GM10266 (cell line): Measurements from ENCODE around the gene IFNL2.
"Not testable (repeated sequence)": the region's sequence is repeated elsewhere in the genome, so short reads cannot be mapped to it uniquely, and the experiment has no call there.

Experiments
- DNase-seq: peaks from one replicate; pipeline ENCODE4 v3.0.0; 2012; ENCODE audit errors: extremely low spot score
- TF ChIP-seq, protein P1 (sequence below): IDR thresholded peaks from 2 replicates; pipeline ENCODE4 v1.5.1; 2012; ENCODE audit warnings: mild to moderate bottlenecking, low read depth; ENCODE audit not compliant: control insufficient read depth, insufficient read depth; ENCODE audit errors: missing control alignments

The IFNL2 gene

DNA sequence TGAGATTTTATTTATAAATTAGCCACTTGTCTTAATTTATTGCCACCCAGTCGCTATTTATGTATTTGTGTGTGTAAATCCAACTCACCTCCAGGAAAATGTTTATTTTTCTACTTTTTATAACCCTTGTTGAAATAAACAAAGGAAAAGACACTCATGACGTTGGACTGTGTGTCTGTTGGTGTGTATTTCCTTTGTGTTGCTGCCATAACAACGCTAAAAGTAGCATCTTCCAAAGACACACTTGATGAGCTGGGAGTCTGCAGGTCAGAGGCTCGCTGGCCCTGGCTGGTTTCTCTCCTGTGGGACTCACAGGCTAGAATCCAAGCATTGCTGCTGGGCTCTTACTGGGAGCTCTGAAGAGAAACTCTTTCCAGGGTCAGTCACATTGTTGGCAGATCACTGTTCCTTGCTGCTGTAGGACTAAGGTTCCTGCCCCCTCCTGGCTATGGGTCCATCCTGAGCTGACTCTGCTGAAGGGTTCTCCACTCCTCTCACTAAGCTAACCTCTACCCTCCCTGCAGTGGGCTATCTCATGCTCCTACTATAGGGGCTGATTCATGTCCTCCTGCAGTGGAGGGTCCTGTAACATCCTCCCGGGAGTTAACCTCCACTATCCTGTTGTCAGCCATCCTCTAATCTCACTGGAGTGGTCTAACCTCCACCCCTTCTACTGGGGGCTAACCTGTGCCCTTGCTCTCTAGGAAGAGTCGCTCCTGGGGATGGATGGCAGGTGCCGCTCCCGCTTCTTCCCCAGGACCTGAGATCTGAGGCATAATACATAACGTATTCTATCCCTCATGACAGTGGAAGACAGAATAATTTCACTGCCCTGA, 2.1 kb downstream of the IFNL2 start:
- DNase-seq, result no peak

DNA sequence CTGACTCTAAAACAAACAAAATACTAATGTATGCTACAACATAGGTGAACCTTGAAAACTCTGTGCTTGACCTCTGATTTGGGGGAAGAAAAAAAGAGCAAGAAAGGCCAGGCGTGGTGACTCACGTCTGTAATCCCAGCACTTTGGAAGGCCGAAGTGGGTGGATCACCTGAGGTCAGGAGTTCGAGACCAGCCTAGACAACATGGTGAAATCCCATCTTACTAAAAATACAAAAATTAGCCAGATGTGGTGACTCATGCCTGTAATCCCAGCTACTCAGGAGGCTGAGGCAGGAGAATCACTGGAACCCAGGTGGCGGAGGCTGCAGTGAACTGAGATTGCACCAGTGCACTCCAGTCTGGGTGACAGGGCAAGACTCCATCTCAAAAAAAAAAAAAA, 5.7 kb downstream of the IFNL2 start:
- not testable (repeated sequence) for DNase-seq

More for the DNA sequence above, 2.1 kb downstream of the IFNL2 start:
- TF ChIP-seq, protein P1, sequence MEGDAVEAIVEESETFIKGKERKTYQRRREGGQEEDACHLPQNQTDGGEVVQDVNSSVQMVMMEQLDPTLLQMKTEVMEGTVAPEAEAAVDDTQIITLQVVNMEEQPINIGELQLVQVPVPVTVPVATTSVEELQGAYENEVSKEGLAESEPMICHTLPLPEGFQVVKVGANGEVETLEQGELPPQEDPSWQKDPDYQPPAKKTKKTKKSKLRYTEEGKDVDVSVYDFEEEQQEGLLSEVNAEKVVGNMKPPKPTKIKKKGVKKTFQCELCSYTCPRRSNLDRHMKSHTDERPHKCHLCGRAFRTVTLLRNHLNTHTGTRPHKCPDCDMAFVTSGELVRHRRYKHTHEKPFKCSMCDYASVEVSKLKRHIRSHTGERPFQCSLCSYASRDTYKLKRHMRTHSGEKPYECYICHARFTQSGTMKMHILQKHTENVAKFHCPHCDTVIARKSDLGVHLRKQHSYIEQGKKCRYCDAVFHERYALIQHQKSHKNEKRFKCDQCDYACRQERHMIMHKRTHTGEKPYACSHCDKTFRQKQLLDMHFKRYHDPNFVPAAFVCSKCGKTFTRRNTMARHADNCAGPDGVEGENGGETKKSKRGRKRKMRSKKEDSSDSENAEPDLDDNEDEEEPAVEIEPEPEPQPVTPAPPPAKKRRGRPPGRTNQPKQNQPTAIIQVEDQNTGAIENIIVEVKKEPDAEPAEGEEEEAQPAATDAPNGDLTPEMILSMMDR, result no peak

DNA sequence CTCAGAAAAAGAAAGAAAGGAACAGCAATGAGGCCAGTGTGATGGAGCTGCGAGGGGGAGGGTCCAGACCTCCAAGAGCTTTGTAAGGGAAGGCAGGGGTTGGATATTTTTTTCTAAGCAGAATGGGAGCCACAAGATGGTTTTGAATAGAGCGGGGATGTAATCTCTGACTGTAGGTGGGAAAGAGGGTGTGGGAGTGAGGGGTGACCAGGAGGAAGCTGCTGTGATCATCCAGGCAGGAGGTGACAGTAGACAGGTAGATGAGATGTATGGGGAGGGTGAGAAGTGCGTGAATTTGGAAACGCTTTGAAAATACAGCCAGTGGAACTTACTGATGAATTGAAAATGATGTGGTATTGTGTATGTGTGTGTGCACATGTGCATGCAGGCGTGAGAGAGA, 7.4 kb downstream of the IFNL2 start:
- TF ChIP-seq, protein P1, result no peak

DNA sequence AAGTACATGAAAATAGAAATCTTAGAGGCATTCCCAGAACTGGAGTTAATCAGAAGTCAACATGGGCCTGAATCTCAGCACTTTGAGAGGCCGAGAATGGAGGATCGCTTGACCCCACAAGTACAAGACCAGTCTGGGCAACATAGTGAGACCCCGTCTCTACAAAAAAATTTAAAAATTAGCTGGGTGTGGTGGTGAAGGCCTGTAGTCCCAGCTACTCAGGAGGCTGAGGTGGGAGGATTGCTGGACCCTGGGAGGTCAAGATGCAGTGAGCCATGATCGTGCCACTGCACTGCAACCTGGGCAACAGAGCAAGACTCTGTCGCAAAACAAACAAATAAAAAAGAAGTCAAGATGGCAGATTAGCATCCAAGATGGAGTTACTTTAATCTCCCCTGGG, 8.5 kb downstream of the IFNL2 start:
- TF ChIP-seq, protein P1, result no peak
- DNase-seq, result no peak

More for the DNA sequence above, 7.4 kb downstream of the IFNL2 start:
- no peak for DNase-seq

DNA sequence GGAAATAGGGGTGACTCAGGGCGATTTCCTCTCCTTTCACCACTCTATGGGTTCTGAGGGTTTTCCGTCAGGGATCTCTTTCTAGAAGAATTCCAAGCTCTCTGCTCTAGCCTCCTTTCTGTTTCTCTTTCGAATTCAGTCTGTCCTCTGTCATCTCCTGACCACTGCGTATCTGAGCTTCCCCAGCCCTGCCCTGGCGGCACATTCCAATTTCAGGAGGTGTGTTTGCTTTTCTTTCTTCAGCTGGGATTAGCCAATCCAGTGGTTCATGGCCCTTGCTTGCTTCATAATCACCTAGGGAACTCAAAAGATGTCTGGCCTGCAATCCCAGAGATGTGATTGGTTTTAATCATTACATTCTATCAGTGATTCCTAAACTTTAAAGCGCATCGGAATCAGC, 9.4 kb downstream of the IFNL2 start:
- no peak for DNase-seq
- TF ChIP-seq, protein P1, result no peak

DNA sequence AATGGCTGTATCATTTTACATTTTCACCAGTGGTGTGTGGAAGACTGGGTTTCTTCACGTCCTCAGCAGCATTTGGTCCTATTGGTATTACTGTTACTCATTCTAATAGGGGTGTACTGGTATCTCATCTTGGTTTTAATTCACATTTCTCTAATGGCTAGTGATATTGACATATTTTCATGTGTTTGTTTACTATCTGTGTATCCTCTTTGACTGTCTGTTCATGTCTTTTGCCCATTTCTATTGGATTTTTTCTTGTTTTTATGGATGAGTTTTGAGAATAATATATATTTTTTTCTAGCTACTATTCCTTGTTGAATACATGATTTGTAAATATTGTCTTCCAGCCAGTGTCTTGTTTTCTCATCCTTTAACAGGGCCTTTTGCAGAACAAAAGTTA, 13.8 kb downstream of the IFNL2 start:
- no peak for DNase-seq

DNA sequence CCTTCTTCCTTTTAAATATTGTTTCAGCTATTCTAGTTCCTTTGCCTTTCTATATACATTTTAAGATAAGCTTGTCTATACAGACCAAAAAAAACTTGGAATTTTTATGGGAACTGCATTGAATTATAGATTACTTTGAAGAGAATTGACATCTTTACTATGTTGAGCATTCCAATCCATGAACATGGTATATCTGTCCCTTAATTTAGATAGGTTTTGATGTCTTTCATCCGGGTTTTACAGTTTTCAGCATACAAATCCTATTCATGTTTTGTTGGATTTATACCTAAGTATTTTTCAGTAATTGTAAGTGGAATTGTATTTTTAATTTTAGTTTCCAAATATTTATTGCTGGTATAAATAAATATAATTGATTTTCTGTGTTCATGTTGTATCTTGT, 15.8 kb downstream of the IFNL2 start:
- DNase-seq, result no peak
- TF ChIP-seq, protein P1, result no peak

More for the DNA sequence above, 13.8 kb downstream of the IFNL2 start:
- TF ChIP-seq, protein P1, result no peak
